H9 (cell line): Measurements from ENCODE around the gene TMEM184A. TPM values are rescaled to one million over a fixed set of nuclear protein-coding genes. Genes with fewer than 3 reads are reported as not detected.

Experiments used
- DNase-seq: peaks from one replicate; pipeline ENCODE4 v3.0.0-alpha.2; 2017
- H2AFZ ChIP-seq: one replicate; pipeline ENCODE4 v1.6.1; 2013; ENCODE audit warnings: mild to moderate bottlenecking, low read length, control low read depth, moderate library complexity
- H2AK5ac ChIP-seq: 2 replicates; pipeline ENCODE4 v1.6.1; 2013; ENCODE audit warnings: low read length, control low read depth, mixed read lengths; ENCODE audit not compliant: insufficient read length
- H2BK120ac ChIP-seq: one replicate; pipeline ENCODE4 v1.6.1; 2013; ENCODE audit warnings: low read depth, mild to moderate bottlenecking, low read length, control low read depth, inconsistent platforms; ENCODE audit not compliant: poor library complexity, severe bottlenecking
- H2BK12ac ChIP-seq: 2 replicates; pipeline ENCODE4 v1.6.1; 2013; ENCODE audit warnings: low read length, control low read depth, mixed read lengths, low read depth; ENCODE audit not compliant: insufficient read length
- H2BK15ac ChIP-seq: 2 replicates; pipeline ENCODE4 v1.6.1; 2013; ENCODE audit warnings: low read depth, low read length, control low read depth
- H2BK20ac ChIP-seq: one replicate; pipeline ENCODE4 v1.6.1; 2013; ENCODE audit warnings: low read depth, mild to moderate bottlenecking, low read length, control low read depth, inconsistent platforms; ENCODE audit not compliant: poor library complexity, severe bottlenecking
- H2BK5ac ChIP-seq: 2 replicates; pipeline ENCODE4 v1.6.1; 2013; ENCODE audit warnings: low read length, control low read depth, mixed read lengths; ENCODE audit not compliant: insufficient read length
- H3K14ac ChIP-seq: 2 replicates; pipeline ENCODE4 v1.6.1; 2013; ENCODE audit warnings: low read length, control low read depth; ENCODE audit not compliant: insufficient read depth
- H3K18ac ChIP-seq: 2 replicates; pipeline ENCODE4 v1.6.1; 2013; ENCODE audit warnings: low read depth, mild to moderate bottlenecking, mixed read lengths, low read length, control low read depth; ENCODE audit not compliant: insufficient read length
- H3K23ac ChIP-seq: 2 replicates; pipeline ENCODE4 v1.6.1; 2013; ENCODE audit warnings: low read length, control low read depth, mixed read lengths, low read depth; ENCODE audit not compliant: insufficient read length
- H3K23me2 ChIP-seq: 2 replicates; pipeline ENCODE4 v1.6.1; 2013; ENCODE audit warnings: low read depth, mild to moderate bottlenecking, mixed read lengths, low read length, control low read depth; ENCODE audit not compliant: insufficient read length, poor library complexity, severe bottlenecking
- H3K27ac ChIP-seq: 2 replicates; pipeline ENCODE4 v1.5.1; 2013; ENCODE audit warnings: low read length, control low read depth, mixed read lengths, low read depth; ENCODE audit not compliant: insufficient read length
- H3K27me3 ChIP-seq: 2 replicates; pipeline ENCODE4 v1.6.1; 2013; ENCODE audit warnings: low read length, control low read depth, inconsistent platforms; ENCODE audit not compliant: insufficient read depth
- H3K4ac ChIP-seq: 2 replicates; pipeline ENCODE4 v1.6.1; 2013; ENCODE audit warnings: low read depth, mild to moderate bottlenecking, control low read depth, inconsistent platforms, low read length, moderate library complexity
- H3K4me1 ChIP-seq: 2 replicates; pipeline ENCODE4 v1.6.1; 2013; ENCODE audit warnings: low read length, control low read depth, inconsistent platforms; ENCODE audit not compliant: insufficient read depth
- H3K4me2 ChIP-seq: 2 replicates; pipeline ENCODE4 v1.6.1; 2013; ENCODE audit warnings: low read length, control low read depth, mixed read lengths; ENCODE audit not compliant: insufficient read length, insufficient read depth
- H3K56ac ChIP-seq: 2 replicates; pipeline ENCODE4 v1.6.1; 2013; ENCODE audit warnings: low read depth, mild to moderate bottlenecking, mixed read lengths, low read length, control low read depth; ENCODE audit not compliant: insufficient read length
- H3K79me1 ChIP-seq: 2 replicates; pipeline ENCODE4 v1.6.1; 2013; ENCODE audit warnings: low read depth, mild to moderate bottlenecking, moderate library complexity, low read length, control low read depth, inconsistent platforms; ENCODE audit not compliant: insufficient read depth, poor library complexity, severe bottlenecking
- H3K79me2 ChIP-seq: 2 replicates; pipeline ENCODE4 v1.6.1; 2013; ENCODE audit warnings: low read length, control low read depth, inconsistent platforms; ENCODE audit not compliant: insufficient read depth
- H3K9ac ChIP-seq: 2 replicates; pipeline ENCODE4 v1.6.1; 2013; ENCODE audit warnings: low read length, control low read depth, mixed read lengths; ENCODE audit not compliant: insufficient read length; ENCODE audit errors: extremely low read depth
- H3K9me3 ChIP-seq: one replicate; pipeline ENCODE4 v1.6.1; 2013; ENCODE audit warnings: low read depth, low read length, inconsistent platforms; ENCODE audit not compliant: control insufficient read depth
- H3T11ph ChIP-seq: one replicate; pipeline ENCODE4 v1.6.1; 2013; ENCODE audit warnings: mild to moderate bottlenecking, low read length, control low read depth, inconsistent platforms
- H4K20me1 ChIP-seq: one replicate; pipeline ENCODE4 v1.6.1; 2013; ENCODE audit not compliant: control insufficient read depth, insufficient read length, insufficient read depth
- H4K5ac ChIP-seq: 2 replicates; pipeline ENCODE4 v1.6.1; 2013; ENCODE audit warnings: low read depth, mild to moderate bottlenecking, mixed read lengths, low read length, control low read depth; ENCODE audit not compliant: insufficient read length
- H4K8ac ChIP-seq: replicated peaks from 2 replicates; pipeline ENCODE4 v1.6.1; 2013; ENCODE audit warnings: low read length, control low read depth, mixed read lengths, low read depth; ENCODE audit not compliant: insufficient read length
- H4K91ac ChIP-seq: 2 replicates; pipeline ENCODE4 v1.6.1; 2013; ENCODE audit warnings: low read depth, mild to moderate bottlenecking, moderate library complexity, mixed read lengths, low read length, control low read depth; ENCODE audit not compliant: insufficient read length
- H3K27ac Mint-ChIP-seq, 3 experiments: 2 replicates in 2 of 3; 3 replicates in 1 of 3; pipeline ENCODE4 v1.8.0; 2020 to 2021; ENCODE audit warnings: mixed read lengths in 3 of 3, mild to moderate bottlenecking in 1 of 3, moderate library complexity in 1 of 3
- H3K27me3 Mint-ChIP-seq: 2 replicates; pipeline ENCODE4 v1.8.0; 2021; ENCODE audit warnings: low read depth, mild to moderate bottlenecking, moderate library complexity, mixed read lengths
- H3K36me3 Mint-ChIP-seq, 3 experiments: 2 replicates in 2 of 3; 3 replicates in 1 of 3; pipeline ENCODE4 v1.8.0; 2020 to 2021; ENCODE audit warnings: low read depth in 3 of 3, mixed read lengths in 3 of 3; ENCODE audit not compliant: insufficient read depth in 1 of 3
- H3K4me1 Mint-ChIP-seq, 2 experiments: 2 replicates each; pipeline ENCODE4 v1.8.0; 2020; ENCODE audit warnings: mixed read lengths in 2 of 2
- H3K4me3 Mint-ChIP-seq, 2 experiments: 2 replicates in 1 of 2; 3 replicates in 1 of 2; pipeline ENCODE4 v1.8.0; 2020 to 2021; ENCODE audit warnings: mild to moderate bottlenecking in 2 of 2, mixed read lengths in 2 of 2, moderate library complexity in 1 of 2
- H3K9me3 Mint-ChIP-seq, 2 experiments: 2 replicates in 1 of 2; 3 replicates in 1 of 2; pipeline ENCODE4 v1.8.0; 2020; ENCODE audit warnings: mild to moderate bottlenecking in 2 of 2, mixed read lengths in 2 of 2, moderate library complexity in 1 of 2
- CTCF ChIP-seq: fragments of 200-600 bp; sonication (generic); conservative IDR thresholded peaks from 3 replicates; pipeline ENCODE4 v1.8.0; 2021; ENCODE audit warnings: antibody characterized with exemption, mild to moderate bottlenecking
- WGBS: extraction: QIAGEN DNeasy Blood & Tissue Kit; methylation state at CpG from one replicate; pipeline ENCODE4 v1.1.7; 2013; ENCODE audit warnings: missing lambda C conversion rate, low lambda C conversion rate, mixed read lengths; ENCODE audit not compliant: insufficient read length; ENCODE audit errors: extremely low coverage; 5-methylcytosine and 5-hydroxymethylcytosine counted together
- total RNA-seq: library from RNA; stranded (reverse); gene quantifications from 2 replicates; pipeline ENCODE4 v1.2.1, GENCODE V29; 2021

The TMEM184A gene
- total RNA-seq, 1 experiment from 2014 or later, result 1.3 TPM

- Histone ChIP-seq H3K18ac (no peak overlapping the region), H2AFZ (no peak overlapping the region), H3T11ph (no peak overlapping the region), H2BK20ac (no peak overlapping the region), H3K9ac (no peak overlapping the region), H4K20me1 (no peaks in the 10 kb centered on the region), H3K23ac (no peak overlapping the region), H3K4me1 (peaks cover 8% of the 10 kb centered on the region; the same call in 1 of the 2 replicates), H3K79me1 (no peaks in the 10 kb centered on the region), H3K9me3 (no peaks in the 10 kb centered on the region), H3K79me2 (no peaks in the 10 kb centered on the region), H3K4me2 (no peak overlapping the region), H2BK5ac (no peak overlapping the region), H3K23me2 (no peaks in the 10 kb centered on the region), H2BK15ac (no peak overlapping the region), H3K56ac (no peak overlapping the region), H4K91ac (no peak overlapping the region), H2AK5ac (no peak overlapping the region), H3K27me3 (no peaks in the 10 kb centered on the region), H2BK120ac (no peak overlapping the region), H2BK12ac (no peak overlapping the region), H4K8ac (no peak overlapping the region), H3K27ac (no peak overlapping the region), H3K14ac (no peak overlapping the region), H3K4ac (no peak overlapping the region), H4K5ac (no peak overlapping the region)
- H3K9me3 Mint-ChIP-seq, result peaks cover 10 to 15% of the 10 kb centered on the region in 2 experiments
- H3K27ac Mint-ChIP-seq, result peak overlapping the region in 2 of 3 experiments; percentile 8 to 18; a peak in 3 of 7 replicates
- H3K27me3 Mint-ChIP-seq, result peaks cover 1% of the 10 kb centered on the region
- H3K4me1 Mint-ChIP-seq, result peaks cover 34% of the 10 kb centered on the region in 2 experiments
- peak overlapping the region in 1 of 2 experiments; percentile 47; a peak in 3 of 5 replicates for H3K4me3 Mint-ChIP-seq
- H3K36me3 Mint-ChIP-seq, result peaks cover 7 to 13% (median 12%) of the 10 kb centered on the region in 3 experiments
- peak; percentile 92 for TF ChIP-seq CTCF
- no CpG with 5 or more reads among the region's 14 CpGs for WGBS
- peak; percentile 94 for DNase-seq
These were observed 23.7 kb upstream of the TMEM184A start for GRCh38 chr7:1579481-1580421.
